Muscle of arm (tissue), 12 donors: ENCODE results near the gene NXPH4. TPM values are rescaled to one million over a fixed set of nuclear protein-coding genes. Genes with fewer than 3 reads are reported as not detected.

Experiments
- DNase-seq: peaks from one replicate; pipeline ENCODE4 v3.0.0-alpha.2; 2013
- polyA plus RNA-seq, 12 donors: library from polyadenylated mRNA; unstranded; fragments of 120-200 nt; gene quantifications; one replicate each; pipeline ENCODE4 v1.2.1, GENCODE V29; 2013; ENCODE audit not compliant: insufficient read length in 12 of 12

Gene NXPH4
- polyA plus RNA-seq, 12 donors = 1.7 to 18.1 (median 2.4) TPM; not detected in 2

- no peak for DNase-seq
Observed at GRCh38 chr12:57241402-57242310, 25.1 kb downstream of the NXPH4 start.

GRCh38 chr12:57242329-57242690 is 25.7 kb downstream of the NXPH4 start:
- no peak for DNase-seq

GRCh38 chr12:57242691-57243454 is 26.3 kb downstream of the NXPH4 start:
- DNase-seq = no peak

- DNase-seq = peak; percentile 75
Observed at GRCh38 chr12:57243521-57244311, 27.1 kb downstream of the NXPH4 start.

- no peak for DNase-seq
Observed at GRCh38 chr12:57244312-57244696, 27.7 kb downstream of the NXPH4 start.

- DNase-seq = no peak
Observed at GRCh38 chr12:57247041-57247440, 30.4 kb downstream of the NXPH4 start.

- DNase-seq = no peak
Observed at GRCh38 chr12:57248934-57249742, 32.5 kb downstream of the NXPH4 start.

- no peak for DNase-seq
Observed at GRCh38 chr12:57250541-57250940, 33.9 kb downstream of the NXPH4 start.

- no peak for DNase-seq
Observed at GRCh38 chr12:57250956-57251355, 34.4 kb downstream of the NXPH4 start, which contains the start of gene STAC3. Gene STAC3 (minus strand): TSS chr12:57251187. CDS start chr12:57249636, 1,551 bp downstream.

GRCh38 chr12:57254506-57255280 is 38.1 kb downstream of the NXPH4 start:
- DNase-seq = no peak

- no peak for DNase-seq
Observed at GRCh38 chr12:57255916-57256315, 39.3 kb downstream of the NXPH4 start.

GRCh38 chr12:57258977-57259970 is 42.7 kb downstream of the NXPH4 start:
- DNase-seq = no peak

- DNase-seq = no peak
Observed at GRCh38 chr12:57260366-57260765, 43.8 kb downstream of the NXPH4 start.

GRCh38 chr12:57261428-57261865 is 44.9 kb downstream of the NXPH4 start:
- no peak for DNase-seq

- no peak for DNase-seq
Observed at GRCh38 chr12:57262126-57262822, 45.7 kb downstream of the NXPH4 start.

GRCh38 chr12:57263096-57263495 is 46.5 kb downstream of the NXPH4 start:
- DNase-seq = no peak

GRCh38 chr12:57266681-57267080 is 50.1 kb downstream of the NXPH4 start:
- DNase-seq = no peak

- DNase-seq = no peak
Observed at GRCh38 chr12:57268264-57268663, 51.7 kb downstream of the NXPH4 start.
